ENCODE data around the gene KCNJ15.

- TF ChIP-seq CREB1 (CRISPR knock-in tag; IDR thresholded peaks at IDR 0.05; ENCODE audit: low read depth) (no peak), EZH2phosphoT487 (IDR thresholded peaks at IDR 0.05; ENCODE audit: unreplicated experiment) (no peak), POLR2AphosphoS5 (IDR thresholded peaks at IDR 0.05; ENCODE audit: low read depth) (no peak)
- TF ChIP-seq, protein P1, sequence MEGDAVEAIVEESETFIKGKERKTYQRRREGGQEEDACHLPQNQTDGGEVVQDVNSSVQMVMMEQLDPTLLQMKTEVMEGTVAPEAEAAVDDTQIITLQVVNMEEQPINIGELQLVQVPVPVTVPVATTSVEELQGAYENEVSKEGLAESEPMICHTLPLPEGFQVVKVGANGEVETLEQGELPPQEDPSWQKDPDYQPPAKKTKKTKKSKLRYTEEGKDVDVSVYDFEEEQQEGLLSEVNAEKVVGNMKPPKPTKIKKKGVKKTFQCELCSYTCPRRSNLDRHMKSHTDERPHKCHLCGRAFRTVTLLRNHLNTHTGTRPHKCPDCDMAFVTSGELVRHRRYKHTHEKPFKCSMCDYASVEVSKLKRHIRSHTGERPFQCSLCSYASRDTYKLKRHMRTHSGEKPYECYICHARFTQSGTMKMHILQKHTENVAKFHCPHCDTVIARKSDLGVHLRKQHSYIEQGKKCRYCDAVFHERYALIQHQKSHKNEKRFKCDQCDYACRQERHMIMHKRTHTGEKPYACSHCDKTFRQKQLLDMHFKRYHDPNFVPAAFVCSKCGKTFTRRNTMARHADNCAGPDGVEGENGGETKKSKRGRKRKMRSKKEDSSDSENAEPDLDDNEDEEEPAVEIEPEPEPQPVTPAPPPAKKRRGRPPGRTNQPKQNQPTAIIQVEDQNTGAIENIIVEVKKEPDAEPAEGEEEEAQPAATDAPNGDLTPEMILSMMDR (conservative IDR thresholded peaks at IDR 0.05; ENCODE audit: low read depth in 2 of 2): no peak
Measured at GRCh38 chr21:38322311-38322950, 65.6 kb downstream of the KCNJ15 start.

Data from GM23338 (cell line).